ENCODE results near the gene AP3S2. TPM values are rescaled to one million over a fixed set of nuclear protein-coding genes. Genes with fewer than 3 reads are reported as not detected.
A peak's percentile ranks its signal among the peaks of the same experiment; 100 is the strongest.

AP3S2 gene
- total RNA-seq, 2 donors from 2014 or later, result 43.7 to 44.7 TPM

GRCh38 chr15:89833966-89834365 lies 59.8 kb downstream of the AP3S2 start:
- intact Hi-C loops (cut with DNase I), result no loop called here
- TF ChIP-seq POLR2A (IDR thresholded peaks at IDR 0.05) (no peak), POLR2AphosphoS5 (IDR thresholded peaks at IDR 0.05) (no peak)
- TF ChIP-seq, protein P1, sequence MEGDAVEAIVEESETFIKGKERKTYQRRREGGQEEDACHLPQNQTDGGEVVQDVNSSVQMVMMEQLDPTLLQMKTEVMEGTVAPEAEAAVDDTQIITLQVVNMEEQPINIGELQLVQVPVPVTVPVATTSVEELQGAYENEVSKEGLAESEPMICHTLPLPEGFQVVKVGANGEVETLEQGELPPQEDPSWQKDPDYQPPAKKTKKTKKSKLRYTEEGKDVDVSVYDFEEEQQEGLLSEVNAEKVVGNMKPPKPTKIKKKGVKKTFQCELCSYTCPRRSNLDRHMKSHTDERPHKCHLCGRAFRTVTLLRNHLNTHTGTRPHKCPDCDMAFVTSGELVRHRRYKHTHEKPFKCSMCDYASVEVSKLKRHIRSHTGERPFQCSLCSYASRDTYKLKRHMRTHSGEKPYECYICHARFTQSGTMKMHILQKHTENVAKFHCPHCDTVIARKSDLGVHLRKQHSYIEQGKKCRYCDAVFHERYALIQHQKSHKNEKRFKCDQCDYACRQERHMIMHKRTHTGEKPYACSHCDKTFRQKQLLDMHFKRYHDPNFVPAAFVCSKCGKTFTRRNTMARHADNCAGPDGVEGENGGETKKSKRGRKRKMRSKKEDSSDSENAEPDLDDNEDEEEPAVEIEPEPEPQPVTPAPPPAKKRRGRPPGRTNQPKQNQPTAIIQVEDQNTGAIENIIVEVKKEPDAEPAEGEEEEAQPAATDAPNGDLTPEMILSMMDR (IDR thresholded peaks at IDR 0.05), result no peak
- Histone ChIP-seq H3K27me3 (replicated peaks; ENCODE audit: insufficient read depth) (no peaks in the 10 kb centered on the region), H3K36me3 (no peaks in the 10 kb centered on the region), H3K9me3 (no peaks in the 10 kb centered on the region), H3K4me3 (no peak overlapping the region), H3K27ac (no peak overlapping the region), H3K4me1 (replicated peaks) (peaks cover 4% of the 10 kb centered on the region)
- no peak for DNase-seq (ENCODE audit: low spot score)
- WGBS, result 99% methylated on average over 7 of the region's 7 CpGs

GRCh38 chr15:89830639-89831038 lies 63.2 kb downstream of the AP3S2 start:
- Histone ChIP-seq H3K27ac (no peak overlapping the region), H3K4me3 (no peak overlapping the region), H3K36me3 (no peaks in the 10 kb centered on the region), H3K4me1 (replicated peaks) (peaks cover 13% of the 10 kb centered on the region), H3K9me3 (no peaks in the 10 kb centered on the region), H3K27me3 (replicated peaks; ENCODE audit: insufficient read depth) (no peaks in the 10 kb centered on the region)
- intact Hi-C loops (cut with DNase I), result no loop called here
- 93% methylated on average over 12 of the region's 12 CpGs for WGBS
- no peak for TF ChIP-seq POLR2A (IDR thresholded peaks at IDR 0.05)
- no peak for DNase-seq (ENCODE audit: low spot score)

- Histone ChIP-seq H3K27me3 (replicated peaks; ENCODE audit: insufficient read depth) (no peaks in the 10 kb centered on the region), H3K36me3 (no peaks in the 10 kb centered on the region), H3K27ac (peak overlapping the region; percentile 80 to 83), H3K4me3 (no peak overlapping the region), H3K4me1 (replicated peaks) (peaks cover 13% of the 10 kb centered on the region), H3K9me3 (no peaks in the 10 kb centered on the region)
- intact Hi-C loops (cut with DNase I), result no loop called here
- no peak for DNase-seq (ENCODE audit: low spot score)
- TF ChIP-seq, protein P1 (IDR thresholded peaks at IDR 0.05), result no peak
- TF ChIP-seq POLR2A (IDR thresholded peaks at IDR 0.05) (no peak), POLR2AphosphoS5 (IDR thresholded peaks at IDR 0.05) (no peak)
- 92% methylated on average over 17 of the region's 17 CpGs for WGBS
These were observed 64.0 kb downstream of the AP3S2 start for GRCh38 chr15:89829616-89830440.

DNA sequence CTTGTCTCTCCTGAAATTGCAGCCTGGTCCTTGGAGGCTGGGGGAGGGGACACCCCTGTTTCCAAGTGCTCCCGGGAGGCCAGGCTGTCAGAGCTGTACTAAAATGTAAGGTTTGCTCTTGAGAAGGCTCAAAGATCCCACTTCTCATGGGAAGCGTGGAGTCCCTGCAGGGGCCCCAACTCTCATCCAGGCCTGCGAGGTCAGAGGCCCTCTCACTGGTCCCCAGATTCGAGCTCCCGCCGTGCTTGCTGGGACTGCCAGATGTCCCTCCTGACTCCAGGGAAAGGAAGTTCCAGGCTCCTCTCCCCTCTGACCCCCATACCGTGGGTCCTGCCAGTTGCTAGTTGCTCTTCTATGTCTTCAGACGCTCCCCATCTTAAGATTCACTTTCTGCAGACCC lies 64.6 kb downstream of the AP3S2 start:
- DNase-seq (ENCODE audit: low spot score), result no peak
- Histone ChIP-seq H3K36me3 (no peaks in the 10 kb centered on the region), H3K4me3 (no peak overlapping the region), H3K27ac (peak overlapping the region; percentile 80 to 83), H3K9me3 (no peaks in the 10 kb centered on the region), H3K4me1 (replicated peaks) (peaks cover 13% of the 10 kb centered on the region), H3K27me3 (replicated peaks; ENCODE audit: insufficient read depth) (no peaks in the 10 kb centered on the region)
- TF ChIP-seq POLR2AphosphoS5 (IDR thresholded peaks at IDR 0.05) (no peak), POLR2A (IDR thresholded peaks at IDR 0.05) (no peak)
- TF ChIP-seq, protein P1 (IDR thresholded peaks at IDR 0.05), result no peak
- WGBS, result 73% methylated on average over 8 of the region's 8 CpGs
- intact Hi-C loops (cut with DNase I), result no loop called here

GRCh38 chr15:89828281-89829145 lies 65.3 kb downstream of the AP3S2 start:
- Histone ChIP-seq H3K36me3 (no peaks in the 10 kb centered on the region), H3K4me1 (replicated peaks) (peaks cover 13% of the 10 kb centered on the region), H3K27ac (peak overlapping the region; percentile 80 to 83), H3K4me3 (no peak overlapping the region), H3K9me3 (no peaks in the 10 kb centered on the region), H3K27me3 (replicated peaks; ENCODE audit: insufficient read depth) (no peaks in the 10 kb centered on the region)
- 33% methylated on average over 17 of the region's 17 CpGs for WGBS
- intact Hi-C loops (cut with DNase I), result no loop called here
- peak; percentile 61 for TF ChIP-seq POLR2AphosphoS5 (IDR thresholded peaks at IDR 0.05)
- TF ChIP-seq, protein P1 (IDR thresholded peaks at IDR 0.05), result no peak
- DNase-seq (ENCODE audit: low spot score), result peak; percentile 73
